Activated T-cell treated with anti-CD3 and anti-CD28 coated beads, Interleukin-2, amount 50 U/mL, for 24 hours (primary cell): ENCODE data around the gene GPC5.

ENCODE experiments used
- DNase-seq: peaks from one replicate; pipeline ENCODE4 v3.0.0-alpha.2; 2020
- H3K27ac Mint-ChIP-seq: 2 replicates; pipeline ENCODE4 v1.8.0; 2020; ENCODE audit warnings: mild to moderate bottlenecking, mixed read lengths
- H3K27me3 Mint-ChIP-seq: 2 replicates; pipeline ENCODE4 v1.8.0; 2020; ENCODE audit warnings: mixed read lengths
- H3K36me3 Mint-ChIP-seq: 2 replicates; pipeline ENCODE4 v1.8.0; 2020; ENCODE audit warnings: low read depth, mixed read lengths
- H3K4me1 Mint-ChIP-seq: 2 replicates; pipeline ENCODE4 v1.8.0; 2020; ENCODE audit warnings: low read depth, mixed read lengths
- H3K4me3 Mint-ChIP-seq: 2 replicates; pipeline ENCODE4 v1.8.0; 2020; ENCODE audit warnings: mild to moderate bottlenecking, moderate library complexity, mixed read lengths
- H3K9me3 Mint-ChIP-seq: 2 replicates; pipeline ENCODE4 v1.8.0; 2020; ENCODE audit warnings: mixed read lengths

Gene GPC5

DNA sequence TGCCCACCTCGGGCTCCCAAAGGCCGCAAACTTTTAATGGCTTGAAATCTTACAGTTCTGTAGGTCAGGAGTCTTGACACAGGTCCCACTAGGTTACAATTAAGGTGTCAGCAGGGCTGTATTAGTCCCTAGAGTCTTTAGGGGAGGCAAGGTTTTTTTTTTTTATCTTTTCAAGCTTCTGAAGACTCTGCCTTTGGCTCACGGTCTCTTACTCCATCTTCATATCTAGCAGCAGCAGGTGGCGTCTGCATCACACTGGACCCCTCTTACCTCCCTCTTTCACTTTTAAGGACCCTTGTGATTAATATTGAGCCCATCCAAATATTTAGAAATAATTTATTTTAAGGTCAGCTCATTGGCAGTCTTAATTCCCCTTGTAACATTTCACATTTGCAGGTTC lies 39.3 kb upstream of the GPC5 start:
- Mint-ChIP-seq H3K27me3 (no peaks in the 10 kb centered on the region), H3K27ac (peak overlapping the region; percentile 38), H3K9me3 (no peaks in the 10 kb centered on the region), H3K4me1 (peaks cover 34% of the 10 kb centered on the region), H3K36me3 (peaks cover 63% of the 10 kb centered on the region), H3K4me3 (no peak overlapping the region)
- no peak for DNase-seq

DNA sequence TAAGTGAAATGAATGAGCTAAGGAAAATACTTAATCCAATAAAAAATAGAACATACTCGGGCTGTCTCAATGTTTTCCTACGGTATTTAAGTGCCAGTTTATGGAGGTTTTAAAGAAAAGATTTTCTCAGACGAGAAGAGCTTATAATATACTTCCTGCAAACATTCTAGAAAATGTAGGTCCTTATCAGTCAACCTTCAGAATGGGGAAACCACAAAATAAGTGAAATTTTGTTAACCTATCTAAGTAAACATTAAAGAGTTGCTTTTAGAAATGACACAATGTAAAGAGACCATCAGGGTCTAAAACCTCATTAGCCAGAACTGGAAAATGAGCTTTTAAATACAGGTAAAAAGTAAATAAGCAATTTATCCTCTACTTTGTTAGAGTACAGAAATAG lies 38.8 kb upstream of the GPC5 start:
- Mint-ChIP-seq H3K36me3 (peaks cover 58% of the 10 kb centered on the region), H3K4me1 (peaks cover 29% of the 10 kb centered on the region), H3K27me3 (no peaks in the 10 kb centered on the region), H3K9me3 (no peaks in the 10 kb centered on the region), H3K4me3 (no peak overlapping the region), H3K27ac (peak overlapping the region; percentile 18)
- DNase-seq: no peak

- Mint-ChIP-seq H3K27me3 (no peaks in the 10 kb centered on the region), H3K9me3 (no peaks in the 10 kb centered on the region), H3K36me3 (peaks cover 51% of the 10 kb centered on the region), H3K4me3 (no peak overlapping the region), H3K4me1 (peaks cover 24% of the 10 kb centered on the region), H3K27ac (peak overlapping the region; percentile 28)
- DNase-seq: no peak
Observed at GRCh38 chr13:91360246-91360751, 38.1 kb upstream of the GPC5 start.

- Mint-ChIP-seq H3K36me3 (peaks cover 36% of the 10 kb centered on the region), H3K4me3 (no peak overlapping the region), H3K9me3 (no peaks in the 10 kb centered on the region), H3K4me1 (peaks cover 19% of the 10 kb centered on the region), H3K27me3 (no peaks in the 10 kb centered on the region), H3K27ac (no peak overlapping the region)
- DNase-seq: no peak
Observed at GRCh38 chr13:91361755-91362271, 36.6 kb upstream of the GPC5 start.

DNA sequence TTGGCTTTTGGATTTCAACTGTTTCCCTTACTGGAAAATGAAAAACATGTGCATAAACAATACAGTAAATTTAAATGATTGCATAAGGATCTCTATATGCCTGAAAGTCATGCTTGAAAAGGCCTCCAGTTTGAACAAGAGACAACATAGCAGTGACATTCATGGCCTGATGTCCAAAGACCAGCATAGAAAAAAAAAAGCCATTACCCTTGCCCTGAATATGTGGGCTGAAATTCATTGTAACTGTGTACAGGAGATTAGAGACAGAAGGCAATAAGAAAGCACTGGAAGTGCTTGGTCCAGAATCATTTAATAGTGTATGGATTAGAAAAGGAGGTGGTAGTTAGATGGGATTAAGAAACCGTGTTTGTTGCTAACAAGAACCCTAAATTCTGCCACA lies 35.5 kb upstream of the GPC5 start:
- H3K9me3 Mint-ChIP-seq: no peaks in the 10 kb centered on the region
- no peaks in the 10 kb centered on the region for H3K27me3 Mint-ChIP-seq
- H3K27ac Mint-ChIP-seq: no peak overlapping the region
- peaks cover 21% of the 10 kb centered on the region for H3K4me1 Mint-ChIP-seq
- peaks cover 25% of the 10 kb centered on the region for H3K36me3 Mint-ChIP-seq
- no peak for DNase-seq
- no peak overlapping the region for H3K4me3 Mint-ChIP-seq

- peaks cover 38% of the 10 kb centered on the region for H3K4me1 Mint-ChIP-seq
- H3K4me3 Mint-ChIP-seq: peak overlapping the region; percentile 14
- peaks cover 4% of the 10 kb centered on the region for H3K27me3 Mint-ChIP-seq
- H3K36me3 Mint-ChIP-seq: peaks cover 4% of the 10 kb centered on the region
- no peak for DNase-seq
- H3K9me3 Mint-ChIP-seq: no peaks in the 10 kb centered on the region
- H3K27ac Mint-ChIP-seq: peak overlapping the region; percentile 78
Observed at GRCh38 chr13:91368101-91368500, 30.3 kb upstream of the GPC5 start.

DNA sequence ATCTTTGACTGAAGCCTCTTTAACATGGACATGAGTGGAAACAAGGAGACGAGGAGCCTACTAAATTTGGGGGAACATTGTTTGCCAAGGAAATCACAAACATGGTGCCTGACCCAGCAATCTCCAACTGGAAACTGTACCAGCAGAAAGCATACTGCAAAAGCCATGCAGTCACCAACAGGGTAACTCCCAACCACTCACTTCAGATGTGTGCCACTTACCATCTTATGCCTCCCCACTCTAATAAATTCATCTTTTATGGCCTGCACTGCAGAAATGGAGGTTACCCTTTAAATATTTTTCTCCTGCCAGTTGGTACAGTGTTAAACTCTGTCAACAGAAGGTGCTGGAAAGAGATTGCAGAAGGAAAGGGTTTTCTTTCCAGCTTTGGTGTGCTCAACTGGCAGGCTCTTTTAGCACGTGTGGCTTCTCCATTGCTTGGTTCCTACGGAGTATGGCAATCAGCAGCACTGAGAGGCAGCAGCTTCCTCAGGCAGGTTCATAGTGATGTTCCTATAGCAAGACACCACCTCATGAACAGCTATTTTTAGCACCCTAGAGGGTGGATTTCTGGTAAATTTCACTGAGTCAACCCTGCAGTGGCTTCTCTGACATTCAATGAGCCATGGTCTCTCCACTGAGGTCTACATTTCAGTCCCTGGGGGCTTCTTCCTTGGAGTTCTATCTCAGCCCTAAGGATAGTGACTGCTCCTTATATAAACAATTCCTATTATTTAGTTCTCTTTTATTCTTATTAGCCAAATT lies 29.6 kb upstream of the GPC5 start:
- H3K4me1 Mint-ChIP-seq: peaks cover 38% of the 10 kb centered on the region
- H3K27ac Mint-ChIP-seq: peak overlapping the region; percentile 78
- H3K9me3 Mint-ChIP-seq: no peaks in the 10 kb centered on the region
- no peak for DNase-seq
- H3K27me3 Mint-ChIP-seq: peaks cover 5% of the 10 kb centered on the region
- peak overlapping the region; percentile 63 for H3K4me3 Mint-ChIP-seq
- H3K36me3 Mint-ChIP-seq: no peaks in the 10 kb centered on the region

DNA sequence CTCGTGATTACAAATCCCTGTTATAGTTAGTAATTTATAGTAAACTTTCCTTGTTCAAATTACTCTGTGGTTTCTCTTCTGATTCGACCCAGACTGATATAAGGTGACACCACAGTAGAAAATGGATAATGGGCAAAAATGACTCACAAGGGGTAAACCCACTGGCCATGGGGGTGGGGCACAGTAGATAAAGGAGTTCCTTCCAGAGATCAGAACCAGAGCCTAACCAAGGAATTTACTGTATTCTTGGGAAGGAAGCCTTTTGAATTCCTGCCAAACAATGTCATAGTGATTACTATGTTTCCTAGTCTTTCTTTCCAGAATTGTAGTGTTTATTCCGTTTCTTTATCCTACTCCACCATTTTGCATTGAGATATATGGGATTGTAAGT lies 29.0 kb upstream of the GPC5 start:
- Mint-ChIP-seq H3K27me3 (peaks cover 5% of the 10 kb centered on the region), H3K36me3 (no peaks in the 10 kb centered on the region), H3K9me3 (no peaks in the 10 kb centered on the region), H3K4me1 (peaks cover 38% of the 10 kb centered on the region), H3K4me3 (peak overlapping the region; percentile 63), H3K27ac (peak overlapping the region; percentile 78)
- no peak for DNase-seq

GRCh38 chr13:91370501-91370900 lies 27.9 kb upstream of the GPC5 start:
- Mint-ChIP-seq H3K27me3 (peaks cover 5% of the 10 kb centered on the region), H3K4me1 (peaks cover 46% of the 10 kb centered on the region), H3K27ac (no peak overlapping the region), H3K4me3 (no peak overlapping the region), H3K9me3 (no peaks in the 10 kb centered on the region), H3K36me3 (no peaks in the 10 kb centered on the region)
- no peak for DNase-seq

GRCh38 chr13:91372911-91373310 lies 25.5 kb upstream of the GPC5 start:
- peaks cover 28% of the 10 kb centered on the region for H3K4me1 Mint-ChIP-seq
- no peak overlapping the region for H3K27ac Mint-ChIP-seq
- peaks cover 5% of the 10 kb centered on the region for H3K27me3 Mint-ChIP-seq
- DNase-seq: no peak
- no peak overlapping the region for H3K4me3 Mint-ChIP-seq
- no peaks in the 10 kb centered on the region for H3K36me3 Mint-ChIP-seq
- H3K9me3 Mint-ChIP-seq: no peaks in the 10 kb centered on the region

GRCh38 chr13:91375116-91375729 lies 23.2 kb upstream of the GPC5 start:
- Mint-ChIP-seq H3K27ac (no peak overlapping the region), H3K4me1 (peaks cover 9% of the 10 kb centered on the region), H3K9me3 (no peaks in the 10 kb centered on the region), H3K4me3 (no peak overlapping the region), H3K27me3 (peaks cover 5% of the 10 kb centered on the region), H3K36me3 (no peaks in the 10 kb centered on the region)
- DNase-seq: no peak

DNA sequence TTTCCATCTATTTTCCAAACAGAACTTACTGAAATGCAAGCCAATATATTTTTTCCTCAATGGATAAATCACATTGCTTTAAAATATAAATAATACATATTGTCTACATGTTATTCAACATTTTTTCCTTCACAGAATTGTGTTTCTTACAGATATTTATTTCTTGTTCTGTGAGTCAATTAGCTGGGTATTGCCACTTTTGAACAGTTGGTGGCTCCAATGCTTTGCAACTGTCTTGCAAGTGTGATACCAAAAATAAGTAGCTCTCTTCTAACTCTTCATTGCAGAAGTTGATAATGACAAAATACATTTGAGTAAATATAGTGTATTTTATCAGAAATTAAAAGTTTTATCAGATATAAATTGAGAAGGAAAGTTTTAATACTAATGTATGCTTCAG lies 17.1 kb upstream of the GPC5 start:
- Mint-ChIP-seq H3K27ac (no peak overlapping the region), H3K4me1 (peaks cover 4% of the 10 kb centered on the region), H3K9me3 (no peaks in the 10 kb centered on the region), H3K4me3 (no peak overlapping the region), H3K36me3 (no peaks in the 10 kb centered on the region), H3K27me3 (peaks cover 8% of the 10 kb centered on the region)
- no peak for DNase-seq

DNA sequence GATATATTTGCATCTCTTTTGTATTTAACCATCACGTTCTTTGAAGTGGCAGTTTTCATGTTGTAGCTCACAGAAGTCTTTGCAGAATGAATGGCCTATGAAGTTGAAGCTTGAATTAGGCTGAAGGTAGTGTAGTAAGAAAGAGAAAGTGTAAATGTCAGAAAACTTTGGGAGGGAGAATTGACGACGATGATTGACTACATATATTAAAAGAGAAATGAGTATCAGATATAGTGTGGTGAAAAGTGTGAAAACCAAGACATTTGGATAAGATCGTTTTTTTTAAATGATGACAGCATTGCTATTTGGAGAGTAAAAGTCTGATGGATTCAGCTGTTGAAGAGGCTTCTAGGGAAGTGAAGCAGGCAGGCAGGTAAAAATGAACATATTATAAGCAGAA lies 14.6 kb upstream of the GPC5 start:
- H3K4me3 Mint-ChIP-seq: no peak overlapping the region
- no peaks in the 10 kb centered on the region for H3K36me3 Mint-ChIP-seq

DNA sequence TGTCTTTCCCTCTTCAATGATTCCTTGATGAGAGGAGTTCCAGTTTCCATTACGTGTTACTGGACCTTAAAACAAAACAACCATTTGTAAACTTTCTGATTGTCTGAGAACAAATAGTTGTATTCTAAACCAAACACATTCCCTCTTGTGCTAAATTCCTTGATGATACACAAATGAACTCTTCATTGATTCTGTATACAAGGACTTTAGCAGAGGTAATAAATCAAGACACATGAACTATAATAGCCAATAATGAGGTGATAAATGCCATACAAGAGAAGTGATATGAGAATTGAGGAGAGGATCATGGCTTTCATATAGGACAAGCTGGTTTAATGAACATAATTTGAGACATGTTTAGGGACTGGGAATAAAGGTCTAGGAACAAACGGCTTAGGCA lies 13.5 kb upstream of the GPC5 start:
- no peak for DNase-seq
- H3K27me3 Mint-ChIP-seq: peaks cover 19% of the 10 kb centered on the region
- no peak overlapping the region for H3K4me3 Mint-ChIP-seq

More for the DNA sequence above, 14.6 kb upstream of the GPC5 start:
- peaks cover 17% of the 10 kb centered on the region for H3K27me3 Mint-ChIP-seq
- peaks cover 4% of the 10 kb centered on the region for H3K4me1 Mint-ChIP-seq
- DNase-seq: no peak
- no peaks in the 10 kb centered on the region for H3K9me3 Mint-ChIP-seq
- H3K27ac Mint-ChIP-seq: no peak overlapping the region

GRCh38 chr13:91389186-91389585 lies 9.2 kb upstream of the GPC5 start:
- Mint-ChIP-seq H3K4me1 (no peaks in the 10 kb centered on the region), H3K36me3 (no peaks in the 10 kb centered on the region), H3K27me3 (peaks cover 39% of the 10 kb centered on the region), H3K9me3 (no peaks in the 10 kb centered on the region), H3K27ac (no peak overlapping the region), H3K4me3 (no peak overlapping the region)
- DNase-seq: no peak

More for the DNA sequence above, 13.5 kb upstream of the GPC5 start:
- Mint-ChIP-seq H3K9me3 (no peaks in the 10 kb centered on the region), H3K27ac (no peak overlapping the region), H3K4me1 (peaks cover 4% of the 10 kb centered on the region), H3K36me3 (no peaks in the 10 kb centered on the region)
